ENCODE results near the gene NETO2. TPM values are rescaled to one million over a fixed set of nuclear protein-coding genes. Genes with fewer than 3 reads are reported as not detected.
A peak's percentile ranks its signal among the peaks of the same experiment; 100 is the strongest.

NETO2 gene
- total and polyA plus RNA-seq, 2 donors (not counting 1 experiment from before 2014, with no cell fraction given): 3.0 to 13.2 TPM

- H3K27me3 ChIP-seq (ENCODE audit: control insufficient read depth, insufficient read depth, low read length): no peaks in the 10 kb centered on the region
- no peaks in the 10 kb centered on the region for H3K9me3 ChIP-seq (ENCODE audit: control insufficient read depth, insufficient read depth, low read depth, low read length)
- no peak overlapping the region for H3K9ac ChIP-seq (ENCODE audit: insufficient read depth, low read length)
- H3K4me2 ChIP-seq (ENCODE audit: extremely low read depth, insufficient read depth, low read length): no peak overlapping the region
- H2AFZ ChIP-seq (ENCODE audit: low read length): no peak overlapping the region
- DNase-seq (ENCODE audit: low read depth in 2 of 2): peak in 1 of 2 donors; percentile 2
- no peak overlapping the region for H3K4me3 ChIP-seq (replicated peaks in 1 of 4; ENCODE audit: control extremely low read depth in 1 of 4, insufficient read depth in 1 of 4, low read depth in 3 of 4, low read length in 4 of 4)
- no peaks in the 10 kb centered on the region for H3K79me2 ChIP-seq (ENCODE audit: control insufficient read depth, insufficient read depth, low read length)
- no peaks in the 10 kb centered on the region for H3K4me1 ChIP-seq (ENCODE audit: control insufficient read depth, extremely low read depth, insufficient read depth, low read length)
- H3K36me3 ChIP-seq (ENCODE audit: control insufficient read depth, insufficient read depth, low read length): no peaks in the 10 kb centered on the region
- no peak overlapping the region for H3K27ac ChIP-seq (ENCODE audit: insufficient read depth, low read length)
- TF ChIP-seq EZH2 (IDR thresholded peaks at IDR 0.05; ENCODE audit: low read length, missing control alignments): no peak
- TF ChIP-seq, protein P1, sequence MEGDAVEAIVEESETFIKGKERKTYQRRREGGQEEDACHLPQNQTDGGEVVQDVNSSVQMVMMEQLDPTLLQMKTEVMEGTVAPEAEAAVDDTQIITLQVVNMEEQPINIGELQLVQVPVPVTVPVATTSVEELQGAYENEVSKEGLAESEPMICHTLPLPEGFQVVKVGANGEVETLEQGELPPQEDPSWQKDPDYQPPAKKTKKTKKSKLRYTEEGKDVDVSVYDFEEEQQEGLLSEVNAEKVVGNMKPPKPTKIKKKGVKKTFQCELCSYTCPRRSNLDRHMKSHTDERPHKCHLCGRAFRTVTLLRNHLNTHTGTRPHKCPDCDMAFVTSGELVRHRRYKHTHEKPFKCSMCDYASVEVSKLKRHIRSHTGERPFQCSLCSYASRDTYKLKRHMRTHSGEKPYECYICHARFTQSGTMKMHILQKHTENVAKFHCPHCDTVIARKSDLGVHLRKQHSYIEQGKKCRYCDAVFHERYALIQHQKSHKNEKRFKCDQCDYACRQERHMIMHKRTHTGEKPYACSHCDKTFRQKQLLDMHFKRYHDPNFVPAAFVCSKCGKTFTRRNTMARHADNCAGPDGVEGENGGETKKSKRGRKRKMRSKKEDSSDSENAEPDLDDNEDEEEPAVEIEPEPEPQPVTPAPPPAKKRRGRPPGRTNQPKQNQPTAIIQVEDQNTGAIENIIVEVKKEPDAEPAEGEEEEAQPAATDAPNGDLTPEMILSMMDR (conservative IDR thresholded peaks at IDR 0.05 in 1 of 2, IDR thresholded peaks at IDR 0.05 in 1 of 2; ENCODE audit: low read depth in 1 of 2, low read length in 2 of 2): no peak
- no peaks in the 10 kb centered on the region for H4K20me1 ChIP-seq (ENCODE audit: control insufficient read depth, extremely low read depth, insufficient read depth, low read length)
These were observed 47.4 kb downstream of the NETO2 start for GRCh38 chr16:47096297-47096696.

DNA sequence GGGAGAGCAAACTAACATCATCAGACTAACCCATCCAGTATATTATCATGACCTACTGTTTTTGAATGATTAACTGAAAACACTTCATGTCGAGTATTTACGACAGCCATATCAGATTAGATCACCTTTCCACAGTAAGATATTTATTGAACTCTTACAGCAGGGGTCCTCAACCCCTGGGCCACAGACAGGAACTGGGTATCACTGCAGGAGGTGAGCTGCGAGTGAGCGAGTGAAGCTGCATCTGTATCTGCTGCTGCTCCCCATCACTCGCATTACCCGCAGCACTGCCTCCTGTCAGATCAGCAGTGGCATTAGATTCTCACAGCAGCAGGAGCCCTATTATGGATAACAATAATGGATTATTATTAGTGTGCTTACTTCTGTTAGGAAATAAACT is 59.5 kb downstream of the NETO2 start:
- H2AFZ ChIP-seq (ENCODE audit: low read length): no peak overlapping the region
- no peaks in the 10 kb centered on the region for H3K9me3 ChIP-seq (ENCODE audit: control insufficient read depth, insufficient read depth, low read depth, low read length)
- no peaks in the 10 kb centered on the region for H3K36me3 ChIP-seq (ENCODE audit: control insufficient read depth, insufficient read depth, low read length)
- no peak for TF ChIP-seq EZH2 (IDR thresholded peaks at IDR 0.05; ENCODE audit: low read length, missing control alignments)
- TF ChIP-seq, protein P1 (conservative IDR thresholded peaks at IDR 0.05 in 1 of 2, IDR thresholded peaks at IDR 0.05 in 1 of 2; ENCODE audit: low read depth in 1 of 2, low read length in 2 of 2): no peak
- H3K4me1 ChIP-seq (ENCODE audit: control insufficient read depth, extremely low read depth, insufficient read depth, low read length): no peaks in the 10 kb centered on the region
- H3K4me3 ChIP-seq (replicated peaks in 1 of 4; ENCODE audit: control extremely low read depth in 1 of 4, insufficient read depth in 1 of 4, low read depth in 3 of 4, low read length in 4 of 4): no peak overlapping the region
- H3K27me3 ChIP-seq (ENCODE audit: control insufficient read depth, insufficient read depth, low read length): no peaks in the 10 kb centered on the region
- DNase-seq (ENCODE audit: low read depth in 2 of 2): no peak
- H3K9ac ChIP-seq (ENCODE audit: insufficient read depth, low read length): no peak overlapping the region
- no peak overlapping the region for H3K4me2 ChIP-seq (ENCODE audit: extremely low read depth, insufficient read depth, low read length)
- no peaks in the 10 kb centered on the region for H4K20me1 ChIP-seq (ENCODE audit: control insufficient read depth, extremely low read depth, insufficient read depth, low read length)
- no peaks in the 10 kb centered on the region for H3K79me2 ChIP-seq (ENCODE audit: control insufficient read depth, insufficient read depth, low read length)
- no peak overlapping the region for H3K27ac ChIP-seq (ENCODE audit: insufficient read depth, low read length)

DNA sequence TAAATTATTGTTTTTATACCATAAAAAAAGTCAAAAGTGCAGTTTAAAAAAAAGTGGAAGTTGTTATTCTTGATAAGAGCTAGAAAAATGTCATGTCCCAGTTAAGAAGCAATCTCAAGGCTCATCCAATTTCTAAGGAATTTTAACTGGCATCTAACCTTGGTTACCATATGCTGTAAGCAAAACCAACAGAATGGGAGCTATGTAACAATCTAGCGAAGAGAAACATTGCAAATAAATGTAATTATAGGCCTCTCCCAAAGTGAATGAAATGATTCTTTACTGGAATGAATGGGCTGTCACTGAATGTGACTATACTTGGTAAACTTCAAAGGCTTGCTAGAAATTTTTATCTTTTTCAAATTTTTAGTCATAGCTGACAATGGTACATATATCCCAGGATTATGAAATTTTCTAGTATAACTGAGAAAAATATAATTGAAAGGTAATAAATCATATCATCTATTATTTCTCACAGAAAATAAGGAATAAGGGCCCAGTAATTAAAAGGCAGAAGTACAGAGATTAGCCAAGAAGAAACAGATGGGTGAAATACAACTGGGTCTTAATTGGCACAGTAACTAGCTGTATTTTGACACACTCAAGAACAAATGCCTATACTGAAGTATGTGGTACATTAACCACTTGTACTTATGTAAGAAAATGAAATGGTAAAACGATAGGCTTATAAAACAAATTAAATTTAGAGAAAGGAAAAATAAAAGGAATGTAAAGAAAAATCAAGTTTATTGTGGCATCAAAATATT is 61.5 kb downstream of the NETO2 start:
- H3K4me3 ChIP-seq (replicated peaks in 1 of 4; ENCODE audit: control extremely low read depth in 1 of 4, insufficient read depth in 1 of 4, low read depth in 3 of 4, low read length in 4 of 4): no peak overlapping the region
- H3K79me2 ChIP-seq (ENCODE audit: control insufficient read depth, insufficient read depth, low read length): no peaks in the 10 kb centered on the region
- DNase-seq (ENCODE audit: low read depth in 2 of 2): no peak
- H3K9ac ChIP-seq (ENCODE audit: insufficient read depth, low read length): no peak overlapping the region
- H3K36me3 ChIP-seq (ENCODE audit: control insufficient read depth, insufficient read depth, low read length): no peaks in the 10 kb centered on the region
- H2AFZ ChIP-seq (ENCODE audit: low read length): no peak overlapping the region
- H3K4me1 ChIP-seq (ENCODE audit: control insufficient read depth, extremely low read depth, insufficient read depth, low read length): no peaks in the 10 kb centered on the region
- TF ChIP-seq, protein P1 (conservative IDR thresholded peaks at IDR 0.05 in 1 of 2, IDR thresholded peaks at IDR 0.05 in 1 of 2; ENCODE audit: low read depth in 1 of 2, low read length in 2 of 2): no peak
- TF ChIP-seq EZH2 (IDR thresholded peaks at IDR 0.05; ENCODE audit: low read length, missing control alignments): no peak
- no peak overlapping the region for H3K27ac ChIP-seq (ENCODE audit: insufficient read depth, low read length)
- H3K9me3 ChIP-seq (ENCODE audit: control insufficient read depth, insufficient read depth, low read depth, low read length): no peaks in the 10 kb centered on the region
- no peaks in the 10 kb centered on the region for H3K27me3 ChIP-seq (ENCODE audit: control insufficient read depth, insufficient read depth, low read length)
- H3K4me2 ChIP-seq (ENCODE audit: extremely low read depth, insufficient read depth, low read length): no peak overlapping the region
- no peaks in the 10 kb centered on the region for H4K20me1 ChIP-seq (ENCODE audit: control insufficient read depth, extremely low read depth, insufficient read depth, low read length)
